ENCODE data around the gene GLOD5.

GLOD5 gene

GRCh38 chrX:48800574-48801279, 39.2 kb downstream of the GLOD5 start:
- no peak for FAIRE-seq
- no peak for DNase-seq (ENCODE audit: insufficient read length)
- TF ChIP-seq POLR2AphosphoS5 (IDR thresholded peaks at IDR 0.05; ENCODE audit: low read depth, low read length) (no peak), TAF1 (IDR thresholded peaks at IDR 0.05; ENCODE audit: borderline replicate concordance, low read depth, low read length) (no peak), POLR2A (IDR thresholded peaks at IDR 0.05; ENCODE audit: low read depth, low read length) (no peak)

GRCh38 chrX:48801280-48802088, 39.9 kb downstream of the GLOD5 start, which contains the start of gene HDAC6:
Gene HDAC6, plus strand, starts transcription at chrX:48802067. Its CDS starts 626 bp downstream, at chrX:48802693.
- peak; percentile 76 for DNase-seq (ENCODE audit: insufficient read length)
- 0 out of 2 replicates have a peak, but pooled peaks have one; percentile 14 for TF ChIP-seq TAF1 (IDR thresholded peaks at IDR 0.05; ENCODE audit: borderline replicate concordance, low read depth, low read length)
- TF ChIP-seq POLR2AphosphoS5 (IDR thresholded peaks at IDR 0.05; ENCODE audit: low read depth, low read length) = no peak
- peak; percentile 27; the same call in 1 of the 2 replicates for TF ChIP-seq POLR2A (IDR thresholded peaks at IDR 0.05; ENCODE audit: low read depth, low read length)
- FAIRE-seq = peak; percentile 94

- DNase-seq (ENCODE audit: insufficient read length) = peak; percentile 62
- TF ChIP-seq POLR2A (IDR thresholded peaks at IDR 0.05; ENCODE audit: low read depth, low read length) (peak; percentile 75), POLR2AphosphoS5 (IDR thresholded peaks at IDR 0.05; ENCODE audit: low read depth, low read length) (0 out of 2 replicates have a peak, but pooled peaks have one; percentile 29), TAF1 (IDR thresholded peaks at IDR 0.05; ENCODE audit: borderline replicate concordance, low read depth, low read length) (no peak)
- no peak for FAIRE-seq
Measured at GRCh38 chrX:48802089-48802904, 40.8 kb downstream of the GLOD5 start.

- FAIRE-seq = no peak
- TF ChIP-seq POLR2AphosphoS5 (IDR thresholded peaks at IDR 0.05; ENCODE audit: low read depth, low read length) = no peak
- no peak for TF ChIP-seq POLR2A (IDR thresholded peaks at IDR 0.05; ENCODE audit: low read depth, low read length)
- no peak for DNase-seq (ENCODE audit: insufficient read length)
Measured at GRCh38 chrX:48802905-48803200, 41.3 kb downstream of the GLOD5 start.

DNA sequence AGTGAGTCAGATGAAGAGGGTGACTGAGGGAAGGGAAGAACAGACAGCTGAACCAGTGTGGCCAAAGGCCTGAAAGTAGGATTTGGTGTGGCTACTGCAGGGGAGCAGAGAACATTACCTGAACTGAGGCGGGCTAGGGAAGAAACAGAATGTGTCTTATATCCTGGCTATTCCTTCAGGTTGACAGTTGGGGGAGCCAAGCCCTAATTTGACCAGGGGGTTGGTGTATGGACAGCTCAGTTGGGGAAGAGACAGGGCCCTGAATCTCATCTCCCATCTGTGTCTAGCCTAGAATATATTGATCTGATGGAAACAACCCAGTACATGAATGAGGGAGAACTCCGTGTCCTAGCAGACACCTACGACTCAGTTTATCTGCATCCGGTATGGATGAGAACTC, 44.5 kb downstream of the GLOD5 start:
- DNase-seq (ENCODE audit: insufficient read length) (no peak), FAIRE-seq (no peak)
- TF ChIP-seq POLR2A (IDR thresholded peaks at IDR 0.05; ENCODE audit: low read depth, low read length) (no peak), POLR2AphosphoS5 (IDR thresholded peaks at IDR 0.05; ENCODE audit: low read depth, low read length) (no peak), TAF1 (IDR thresholded peaks at IDR 0.05; ENCODE audit: borderline replicate concordance, low read depth, low read length) (no peak)

- no peak for TF ChIP-seq POLR2A (IDR thresholded peaks at IDR 0.05; ENCODE audit: low read depth, low read length)
- no peak for TF ChIP-seq TAF1 (IDR thresholded peaks at IDR 0.05; ENCODE audit: borderline replicate concordance, low read depth, low read length)
- no peak for TF ChIP-seq POLR2AphosphoS5 (IDR thresholded peaks at IDR 0.05; ENCODE audit: low read depth, low read length)
- FAIRE-seq = no peak
- no peak for DNase-seq (ENCODE audit: insufficient read length)
Measured at GRCh38 chrX:48813644-48814043, 52.1 kb downstream of the GLOD5 start.

DNA sequence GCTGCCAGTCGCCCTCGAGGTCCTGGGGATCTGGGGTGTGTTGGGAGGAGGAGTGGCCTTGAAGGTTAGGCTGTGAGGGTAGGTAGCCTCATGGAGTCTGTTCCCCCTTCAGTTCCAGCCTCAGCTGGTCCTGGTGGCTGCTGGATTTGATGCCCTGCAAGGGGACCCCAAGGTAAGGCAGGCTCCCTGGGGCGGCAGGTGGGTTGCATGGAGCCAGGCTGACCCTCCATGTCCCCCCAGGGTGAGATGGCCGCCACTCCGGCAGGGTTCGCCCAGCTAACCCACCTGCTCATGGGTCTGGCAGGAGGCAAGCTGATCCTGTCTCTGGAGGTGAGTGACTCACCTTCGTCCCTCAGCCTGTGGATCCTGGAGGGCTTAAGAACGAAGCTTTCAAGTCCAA, 53.2 kb downstream of the GLOD5 start:
- no peak for TF ChIP-seq POLR2A (IDR thresholded peaks at IDR 0.05; ENCODE audit: low read depth, low read length)
- no peak for TF ChIP-seq POLR2AphosphoS5 (IDR thresholded peaks at IDR 0.05; ENCODE audit: low read depth, low read length)
- no peak for TF ChIP-seq TAF1 (IDR thresholded peaks at IDR 0.05; ENCODE audit: borderline replicate concordance, low read depth, low read length)
- no peak for FAIRE-seq
- no peak for DNase-seq (ENCODE audit: insufficient read length)

DNA sequence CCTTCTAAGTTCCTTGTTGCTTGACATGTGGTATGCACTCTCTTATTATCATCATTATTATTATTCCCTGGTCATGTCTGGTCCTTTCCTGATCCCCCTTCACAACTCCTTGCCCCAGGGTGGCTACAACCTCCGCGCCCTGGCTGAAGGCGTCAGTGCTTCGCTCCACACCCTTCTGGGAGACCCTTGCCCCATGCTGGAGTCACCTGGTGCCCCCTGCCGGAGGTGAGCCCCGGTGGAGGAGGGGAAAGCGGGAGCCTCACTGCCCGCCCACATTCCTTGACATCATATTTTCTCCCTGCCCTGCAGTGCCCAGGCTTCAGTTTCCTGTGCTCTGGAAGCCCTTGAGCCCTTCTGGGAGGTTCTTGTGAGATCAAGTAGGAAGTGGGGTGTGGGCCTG, 53.7 kb downstream of the GLOD5 start:
- no peak for FAIRE-seq
- TF ChIP-seq TAF1 (IDR thresholded peaks at IDR 0.05; ENCODE audit: borderline replicate concordance, low read depth, low read length) (no peak), POLR2AphosphoS5 (IDR thresholded peaks at IDR 0.05; ENCODE audit: low read depth, low read length) (no peak), POLR2A (IDR thresholded peaks at IDR 0.05; ENCODE audit: low read depth, low read length) (no peak)
- DNase-seq (ENCODE audit: insufficient read length) = no peak

DNA sequence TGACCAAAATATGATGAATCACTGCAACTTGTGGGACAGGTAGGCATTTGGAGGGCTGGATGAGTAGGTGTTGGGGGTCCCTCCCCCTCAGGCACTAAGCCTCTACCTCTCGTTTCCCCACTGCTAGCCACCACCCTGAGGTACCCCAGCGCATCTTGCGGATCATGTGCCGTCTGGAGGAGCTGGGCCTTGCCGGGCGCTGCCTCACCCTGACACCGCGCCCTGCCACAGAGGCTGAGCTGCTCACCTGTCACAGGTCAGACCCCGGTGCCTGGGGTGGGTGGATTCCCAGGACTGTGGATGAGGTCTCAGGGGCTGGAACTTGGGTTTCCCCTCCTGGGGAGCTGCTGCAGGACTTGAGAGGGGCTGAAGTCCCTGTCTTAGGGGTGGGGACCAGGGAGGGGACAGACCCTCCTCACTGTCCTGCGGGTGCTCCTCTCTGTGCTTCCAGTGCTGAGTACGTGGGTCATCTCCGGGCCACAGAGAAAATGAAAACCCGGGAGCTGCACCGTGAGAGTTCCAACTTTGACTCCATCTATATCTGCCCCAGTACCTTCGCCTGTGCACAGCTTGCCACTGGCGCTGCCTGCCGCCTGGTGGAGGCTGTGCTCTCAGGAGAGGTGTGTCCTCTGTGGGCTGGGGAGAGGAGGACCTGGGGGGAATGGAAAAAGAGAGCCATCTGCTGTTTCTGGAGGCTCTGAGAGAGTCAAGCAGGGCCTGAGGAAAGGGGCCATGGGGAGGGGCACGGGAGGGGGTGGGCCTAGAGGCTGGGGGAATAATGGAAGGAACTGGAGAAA, 54.7 kb downstream of the GLOD5 start:
- DNase-seq (ENCODE audit: insufficient read length) (no peak), FAIRE-seq (no peak)
- no peak for TF ChIP-seq TAF1 (IDR thresholded peaks at IDR 0.05; ENCODE audit: borderline replicate concordance, low read depth, low read length)
- no peak for TF ChIP-seq POLR2A (IDR thresholded peaks at IDR 0.05; ENCODE audit: low read depth, low read length)
- no peak for TF ChIP-seq POLR2AphosphoS5 (IDR thresholded peaks at IDR 0.05; ENCODE audit: low read depth, low read length)

GRCh38 chrX:48818098-48818497, 56.6 kb downstream of the GLOD5 start:
- FAIRE-seq (no peak), DNase-seq (ENCODE audit: insufficient read length) (no peak)
- no peak for TF ChIP-seq TAF1 (IDR thresholded peaks at IDR 0.05; ENCODE audit: borderline replicate concordance, low read depth, low read length)
- TF ChIP-seq POLR2A (IDR thresholded peaks at IDR 0.05; ENCODE audit: low read depth, low read length) = no peak
- TF ChIP-seq POLR2AphosphoS5 (IDR thresholded peaks at IDR 0.05; ENCODE audit: low read depth, low read length) = no peak

All from GM12892 (cell line).